ENCODE data around the gene CCDC50.

CCDC50 gene

DNA sequence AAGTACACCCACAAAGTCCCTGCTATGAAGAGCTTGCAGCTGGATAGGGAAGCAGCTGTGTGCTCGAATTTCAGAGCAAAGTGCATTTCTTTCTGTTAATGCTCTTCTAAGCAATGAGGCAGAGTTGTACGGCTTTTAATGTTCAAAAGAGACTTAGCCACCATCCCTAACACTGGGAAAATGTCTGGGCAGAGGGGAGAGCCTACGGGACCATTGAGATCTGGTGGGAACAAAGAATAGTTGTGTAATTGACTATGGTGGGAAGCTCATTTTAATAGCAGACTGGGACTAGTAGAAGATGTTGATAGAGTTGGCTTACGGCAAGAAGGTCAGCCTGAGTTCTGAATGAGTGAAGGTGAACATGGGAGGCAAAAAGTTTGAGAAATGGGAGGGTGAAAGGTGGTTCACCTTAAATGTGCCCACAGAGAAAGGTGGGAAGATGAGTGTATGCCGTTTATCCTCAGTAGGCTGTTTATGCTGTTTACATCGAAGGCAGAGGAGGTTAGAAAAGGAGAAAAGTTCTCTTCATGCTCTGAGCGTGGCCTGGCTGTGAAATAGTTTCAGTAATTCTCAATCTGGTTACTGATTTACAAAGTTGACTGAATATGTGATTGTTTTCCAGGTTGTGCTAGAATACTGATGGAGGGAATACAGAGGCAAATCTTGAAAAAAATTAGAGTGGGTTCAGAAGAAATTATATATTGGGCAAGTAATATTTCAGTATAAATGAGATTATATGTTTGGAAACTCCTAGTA lies 24.0 kb downstream of the CCDC50 start:
- Histone ChIP-seq H3K36me3 (ENCODE audit: insufficient read depth, low read length) (peaks cover 4% of the 10 kb centered on the region), H3K27ac (ENCODE audit: low read depth, low read length) (no peak overlapping the region), H3K4me1 (ENCODE audit: insufficient read depth, low read length) (peaks cover 74% of the 10 kb centered on the region), H3K27me3 (ENCODE audit: control insufficient read depth in 1 of 2, insufficient read depth in 2 of 2, low read length in 2 of 2) (no peaks in the 10 kb centered on the region), H3K4me3 (ENCODE audit: low read depth in 1 of 2, low read length in 2 of 2) (no peak overlapping the region), H3K9me3 (ENCODE audit: low read length) (no peaks in the 10 kb centered on the region), H3K9ac (ENCODE audit: low read length) (no peak overlapping the region)

DNA sequence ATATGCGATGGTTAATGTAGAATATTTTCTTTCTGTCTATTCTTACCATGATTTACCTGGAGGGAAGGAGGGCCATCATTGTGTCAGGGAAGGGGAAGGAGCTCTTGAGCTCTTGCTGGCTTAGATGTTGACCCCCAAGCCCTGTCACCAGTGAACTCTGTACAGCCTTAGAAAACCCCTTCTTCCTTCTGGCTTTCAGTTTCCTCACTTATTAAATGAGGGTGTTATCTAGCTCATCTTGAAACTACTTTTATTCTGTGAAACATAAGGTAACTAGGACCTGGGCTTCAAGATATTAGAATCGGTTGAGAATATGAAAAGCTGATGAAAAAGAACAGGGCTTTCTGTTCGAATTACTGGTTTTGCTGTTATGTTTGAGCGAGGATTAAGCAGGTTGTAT lies 26.2 kb downstream of the CCDC50 start:
- Histone ChIP-seq H3K36me3 (ENCODE audit: insufficient read depth, low read length) (peaks cover 25% of the 10 kb centered on the region), H3K4me1 (ENCODE audit: insufficient read depth, low read length) (peaks cover 54% of the 10 kb centered on the region), H3K27me3 (ENCODE audit: control insufficient read depth in 1 of 2, insufficient read depth in 2 of 2, low read length in 2 of 2) (no peaks in the 10 kb centered on the region), H3K9ac (ENCODE audit: low read length) (no peak overlapping the region), H3K4me3 (ENCODE audit: low read depth in 1 of 2, low read length in 2 of 2) (no peak overlapping the region), H3K27ac (ENCODE audit: low read depth, low read length) (no peak overlapping the region), H3K9me3 (ENCODE audit: low read length) (no peaks in the 10 kb centered on the region)

DNA sequence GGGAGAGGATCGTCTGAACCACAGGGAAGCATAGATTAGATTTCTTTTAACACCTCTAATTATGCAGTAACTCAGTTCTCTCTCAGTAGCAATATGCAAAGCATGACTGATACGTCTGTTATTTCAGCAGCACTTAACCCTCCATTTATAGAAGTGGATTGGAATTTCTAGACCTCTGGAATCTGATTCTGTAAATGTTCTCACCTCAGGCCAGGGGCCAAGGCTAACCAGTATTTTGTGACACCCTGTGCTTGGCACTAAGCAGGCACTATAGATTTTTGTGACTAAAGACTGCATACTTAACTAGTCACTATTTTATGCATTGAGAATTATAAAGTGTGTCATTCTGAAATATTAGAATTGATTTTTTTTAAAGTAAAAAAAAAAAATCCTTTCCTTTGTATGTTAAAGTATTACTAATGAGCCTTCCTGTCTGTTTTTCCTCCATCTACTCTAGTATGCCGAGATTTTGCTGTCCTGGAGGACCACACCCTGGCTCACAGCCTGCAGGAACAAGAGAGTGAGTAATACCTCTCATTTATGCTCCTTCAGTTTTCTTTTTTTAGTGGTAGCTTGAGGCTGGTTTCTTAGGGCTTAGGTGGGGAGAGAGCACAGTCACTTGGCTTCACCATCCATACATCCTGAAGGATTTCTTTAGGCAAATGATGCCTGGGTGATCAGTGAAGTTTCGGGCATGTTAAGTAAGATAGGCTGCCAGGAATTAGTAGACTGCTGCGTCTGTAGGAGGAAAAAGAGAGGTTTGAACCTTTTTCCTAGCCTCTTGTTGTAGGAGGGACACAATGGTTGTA lies 27.6 kb downstream of the CCDC50 start:
- H3K36me3 ChIP-seq (ENCODE audit: insufficient read depth, low read length), result peaks cover 33% of the 10 kb centered on the region
- H3K27me3 ChIP-seq (ENCODE audit: control insufficient read depth in 1 of 2, insufficient read depth in 2 of 2, low read length in 2 of 2), result no peaks in the 10 kb centered on the region
- H3K9me3 ChIP-seq (ENCODE audit: low read length), result no peaks in the 10 kb centered on the region
- H3K4me3 ChIP-seq (ENCODE audit: low read depth in 1 of 2, low read length in 2 of 2), result no peak overlapping the region
- H3K4me1 ChIP-seq (ENCODE audit: insufficient read depth, low read length), result peaks cover 40% of the 10 kb centered on the region
- H3K9ac ChIP-seq (ENCODE audit: low read length), result no peak overlapping the region
- H3K27ac ChIP-seq (ENCODE audit: low read depth, low read length), result no peak overlapping the region

DNA sequence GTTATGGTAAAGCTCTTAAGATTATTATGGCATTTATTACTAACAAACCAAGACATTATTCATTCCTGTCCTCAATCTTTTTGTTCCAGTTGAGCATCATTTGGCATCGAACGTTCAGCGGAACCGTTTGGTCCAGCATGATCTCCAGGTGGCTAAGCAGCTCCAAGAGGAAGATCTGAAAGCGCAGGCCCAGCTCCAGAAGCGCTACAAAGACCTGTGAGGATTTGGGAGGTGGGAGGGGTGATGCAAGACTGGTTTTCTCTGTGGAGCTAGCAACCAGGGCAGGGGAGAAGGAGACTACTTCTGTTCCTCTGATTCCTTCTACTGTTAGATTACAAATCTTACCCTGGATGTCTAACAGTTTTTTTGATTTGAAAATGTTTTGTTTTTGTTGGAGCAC lies 28.7 kb downstream of the CCDC50 start:
- Histone ChIP-seq H3K27ac (ENCODE audit: low read depth, low read length) (no peak overlapping the region), H3K9me3 (ENCODE audit: low read length) (no peaks in the 10 kb centered on the region), H3K4me3 (ENCODE audit: low read depth in 1 of 2, low read length in 2 of 2) (no peak overlapping the region), H3K9ac (ENCODE audit: low read length) (no peak overlapping the region), H3K4me1 (ENCODE audit: insufficient read depth, low read length) (peaks cover 31% of the 10 kb centered on the region), H3K36me3 (ENCODE audit: insufficient read depth, low read length) (peaks cover 41% of the 10 kb centered on the region), H3K27me3 (ENCODE audit: control insufficient read depth in 1 of 2, insufficient read depth in 2 of 2, low read length in 2 of 2) (no peaks in the 10 kb centered on the region)

DNA sequence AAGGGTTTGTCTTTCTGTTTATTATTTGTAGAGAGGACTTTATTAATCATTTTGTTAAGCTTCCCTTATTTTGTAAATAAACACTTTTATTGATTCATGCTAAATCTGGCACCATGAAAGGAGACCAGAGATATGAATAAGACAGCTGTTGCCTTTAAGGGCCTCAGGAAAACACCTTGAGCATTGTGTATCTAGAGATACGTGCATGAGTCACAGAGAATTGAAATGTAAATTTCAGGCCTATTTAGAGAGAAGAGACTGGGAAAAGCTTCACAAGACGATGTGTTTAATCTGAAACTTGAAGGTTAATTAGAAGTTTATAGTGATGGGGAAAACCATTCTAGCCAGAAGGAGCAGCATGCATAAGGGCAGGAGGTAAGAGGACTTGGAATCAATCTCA lies 29.7 kb downstream of the CCDC50 start:
- H3K9ac ChIP-seq (ENCODE audit: low read length), result no peak overlapping the region
- no peak overlapping the region for H3K27ac ChIP-seq (ENCODE audit: low read depth, low read length)
- H3K27me3 ChIP-seq (ENCODE audit: control insufficient read depth in 1 of 2, insufficient read depth in 2 of 2, low read length in 2 of 2), result no peaks in the 10 kb centered on the region
- H3K4me3 ChIP-seq (ENCODE audit: low read depth in 1 of 2, low read length in 2 of 2), result no peak overlapping the region
- H3K9me3 ChIP-seq (ENCODE audit: low read length), result no peaks in the 10 kb centered on the region
- peaks cover 22% of the 10 kb centered on the region for H3K4me1 ChIP-seq (ENCODE audit: insufficient read depth, low read length)
- peaks cover 41% of the 10 kb centered on the region for H3K36me3 ChIP-seq (ENCODE audit: insufficient read depth, low read length)

DNA sequence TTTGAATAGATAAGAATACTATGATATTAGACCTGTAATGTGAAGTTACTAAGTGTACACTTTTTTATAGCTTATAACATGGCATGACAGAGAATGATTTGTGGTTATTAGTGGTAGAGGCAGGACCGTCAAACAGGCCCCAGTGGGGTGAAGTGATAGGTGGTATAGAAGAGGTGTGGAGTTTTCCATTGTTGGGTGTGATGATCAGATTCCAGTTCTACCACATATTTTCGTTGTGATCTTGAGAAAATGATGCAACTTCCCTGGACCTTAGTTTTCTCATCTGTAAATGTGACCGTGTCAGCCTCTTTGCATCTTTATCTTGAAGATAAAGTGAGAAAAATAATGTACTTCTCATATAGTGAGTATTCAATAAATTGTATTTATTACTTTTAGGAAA lies 31.4 kb downstream of the CCDC50 start:
- no peak overlapping the region for H3K4me3 ChIP-seq (ENCODE audit: low read depth in 1 of 2, low read length in 2 of 2)
- peaks cover 17% of the 10 kb centered on the region for H3K4me1 ChIP-seq (ENCODE audit: insufficient read depth, low read length)
- H3K36me3 ChIP-seq (ENCODE audit: insufficient read depth, low read length), result peaks cover 44% of the 10 kb centered on the region
- no peak overlapping the region for H3K9ac ChIP-seq (ENCODE audit: low read length)
- no peaks in the 10 kb centered on the region for H3K27me3 ChIP-seq (ENCODE audit: control insufficient read depth in 1 of 2, insufficient read depth in 2 of 2, low read length in 2 of 2)
- H3K27ac ChIP-seq (ENCODE audit: low read depth, low read length), result no peak overlapping the region
- H3K9me3 ChIP-seq (ENCODE audit: low read length), result no peaks in the 10 kb centered on the region

DNA sequence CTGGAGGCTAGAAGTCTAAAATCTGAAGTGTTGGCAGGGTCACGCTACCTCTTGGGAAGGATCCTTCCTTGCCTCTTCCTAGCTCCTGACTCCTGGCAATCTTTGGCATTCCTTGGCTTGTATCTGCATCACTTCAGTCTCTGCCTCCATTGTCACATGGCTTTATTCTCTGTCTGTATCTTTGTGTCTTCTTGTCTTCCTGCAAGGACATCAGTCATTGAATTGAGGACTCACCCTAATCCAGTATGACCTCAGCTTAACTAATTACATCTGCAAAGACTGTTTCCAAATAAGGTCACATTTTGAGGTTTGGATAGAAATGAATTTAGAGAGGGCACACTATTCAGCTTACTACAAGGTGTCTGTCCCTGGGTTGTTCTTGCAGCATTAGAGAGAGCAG lies 32.3 kb downstream of the CCDC50 start:
- no peak overlapping the region for H3K9ac ChIP-seq (ENCODE audit: low read length)
- peaks cover 44% of the 10 kb centered on the region for H3K36me3 ChIP-seq (ENCODE audit: insufficient read depth, low read length)
- H3K4me3 ChIP-seq (ENCODE audit: low read depth in 1 of 2, low read length in 2 of 2), result no peak overlapping the region
- no peaks in the 10 kb centered on the region for H3K9me3 ChIP-seq (ENCODE audit: low read length)
- peaks cover 9% of the 10 kb centered on the region for H3K4me1 ChIP-seq (ENCODE audit: insufficient read depth, low read length)
- no peak overlapping the region for H3K27ac ChIP-seq (ENCODE audit: low read depth, low read length)
- no peaks in the 10 kb centered on the region for H3K27me3 ChIP-seq (ENCODE audit: control insufficient read depth in 1 of 2, insufficient read depth in 2 of 2, low read length in 2 of 2)

DNA sequence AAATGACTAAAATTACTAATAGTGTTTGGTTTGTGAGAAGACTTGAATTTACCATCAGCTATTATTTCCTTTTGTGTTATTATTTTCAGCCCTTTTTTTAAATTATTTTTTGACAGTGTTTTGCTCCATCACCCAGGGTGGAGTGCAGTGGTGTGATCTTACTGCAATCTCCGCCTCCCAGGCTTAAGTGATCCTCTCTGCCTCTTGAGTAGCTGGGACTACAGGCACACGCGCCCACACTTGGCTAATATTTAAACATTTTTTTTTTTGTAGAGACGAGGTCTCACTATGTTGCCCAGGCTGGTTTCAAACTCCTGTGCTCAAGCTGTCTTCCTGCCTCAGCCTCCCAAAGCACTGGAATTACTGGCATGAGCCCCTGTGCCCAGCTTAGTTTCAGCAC lies 32.8 kb downstream of the CCDC50 start:
- H3K27ac ChIP-seq (ENCODE audit: low read depth, low read length), result no peak overlapping the region
- H3K4me3 ChIP-seq (ENCODE audit: low read depth in 1 of 2, low read length in 2 of 2), result no peak overlapping the region
- H3K9me3 ChIP-seq (ENCODE audit: low read length), result no peaks in the 10 kb centered on the region
- H3K27me3 ChIP-seq (ENCODE audit: control insufficient read depth in 1 of 2, insufficient read depth in 2 of 2, low read length in 2 of 2), result no peaks in the 10 kb centered on the region
- peaks cover 4% of the 10 kb centered on the region for H3K4me1 ChIP-seq (ENCODE audit: insufficient read depth, low read length)
- H3K36me3 ChIP-seq (ENCODE audit: insufficient read depth, low read length), result peaks cover 44% of the 10 kb centered on the region
- no peak overlapping the region for H3K9ac ChIP-seq (ENCODE audit: low read length)

DNA sequence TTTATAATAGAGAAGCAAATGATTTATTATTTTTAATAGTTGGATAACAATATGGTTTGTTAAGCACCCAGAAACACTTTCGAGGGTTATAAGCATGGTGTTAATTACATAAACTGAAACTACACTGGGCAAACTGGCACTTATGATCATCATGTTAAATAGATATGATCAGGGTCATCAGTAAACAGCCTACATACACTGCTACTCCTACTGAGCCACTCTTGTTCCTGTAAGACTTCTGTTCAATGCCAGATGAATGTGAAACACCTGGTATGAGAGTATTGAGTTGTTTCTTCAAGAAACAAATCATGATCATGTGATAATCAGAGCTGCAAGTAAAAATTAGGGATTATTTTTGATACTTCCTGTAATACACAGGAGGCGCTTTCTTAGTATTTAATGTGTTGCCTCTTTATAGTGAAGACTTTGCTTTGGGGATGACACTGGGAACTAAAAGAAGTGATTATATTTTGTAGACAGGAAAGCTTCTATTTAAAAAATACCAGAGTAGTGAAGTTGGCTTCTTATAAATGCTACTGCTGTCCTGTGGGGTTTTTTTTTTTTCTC lies 33.4 kb downstream of the CCDC50 start:
- Histone ChIP-seq H3K27ac (ENCODE audit: low read depth, low read length) (no peak overlapping the region), H3K27me3 (ENCODE audit: control insufficient read depth in 1 of 2, insufficient read depth in 2 of 2, low read length in 2 of 2) (no peaks in the 10 kb centered on the region), H3K9me3 (ENCODE audit: low read length) (no peaks in the 10 kb centered on the region), H3K9ac (ENCODE audit: low read length) (no peak overlapping the region), H3K36me3 (ENCODE audit: insufficient read depth, low read length) (peaks cover 44% of the 10 kb centered on the region), H3K4me1 (ENCODE audit: insufficient read depth, low read length) (no peaks in the 10 kb centered on the region), H3K4me3 (ENCODE audit: low read depth in 1 of 2, low read length in 2 of 2) (no peak overlapping the region)

DNA sequence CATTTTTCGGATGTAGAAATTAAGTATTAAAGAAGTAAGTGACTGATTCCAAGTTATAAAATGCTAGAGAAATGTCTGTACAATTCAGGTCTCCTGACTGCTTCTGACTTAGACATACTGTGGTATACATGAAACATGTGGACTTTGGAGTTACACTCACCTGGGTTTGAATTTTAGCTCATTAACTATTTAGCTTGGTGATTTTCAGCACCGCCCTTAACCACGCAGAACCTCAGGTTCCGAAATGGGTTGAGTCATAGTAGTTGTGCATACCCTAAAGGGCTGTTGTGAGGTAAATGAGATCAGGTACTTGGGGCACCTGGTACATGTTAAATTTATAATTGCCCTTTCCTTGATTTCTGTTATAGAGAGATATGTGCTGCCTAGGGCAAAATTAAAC lies 34.0 kb downstream of the CCDC50 start:
- Histone ChIP-seq H3K27ac (ENCODE audit: low read depth, low read length) (no peak overlapping the region), H3K4me3 (ENCODE audit: low read depth in 1 of 2, low read length in 2 of 2) (no peak overlapping the region), H3K9me3 (ENCODE audit: low read length) (no peaks in the 10 kb centered on the region), H3K4me1 (ENCODE audit: insufficient read depth, low read length) (no peaks in the 10 kb centered on the region), H3K36me3 (ENCODE audit: insufficient read depth, low read length) (peaks cover 40% of the 10 kb centered on the region), H3K9ac (ENCODE audit: low read length) (no peak overlapping the region), H3K27me3 (ENCODE audit: control insufficient read depth in 1 of 2, insufficient read depth in 2 of 2, low read length in 2 of 2) (no peaks in the 10 kb centered on the region)

DNA sequence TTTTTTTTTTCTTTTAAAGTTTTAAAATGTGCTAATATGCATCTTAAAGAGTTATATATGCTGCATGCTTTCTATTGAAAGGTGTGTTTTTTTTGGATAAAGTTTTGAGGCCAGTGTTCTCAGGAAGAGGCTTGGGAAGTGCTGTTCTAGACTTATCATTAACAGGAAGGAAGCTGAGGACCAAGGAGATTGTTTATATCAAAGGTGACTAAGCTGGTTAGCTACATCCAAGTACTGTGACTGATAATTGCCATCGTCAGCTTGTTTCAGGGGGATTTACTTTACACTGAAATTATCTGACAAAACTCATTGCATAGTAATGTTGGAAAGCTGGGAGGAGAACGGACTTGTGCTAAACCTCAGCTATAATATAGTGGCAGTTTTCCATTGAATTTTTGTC lies 37.5 kb downstream of the CCDC50 start:
- no peak overlapping the region for H3K27ac ChIP-seq (ENCODE audit: low read depth, low read length)
- H3K36me3 ChIP-seq (ENCODE audit: insufficient read depth, low read length), result peaks cover 16% of the 10 kb centered on the region
- no peak overlapping the region for H3K9ac ChIP-seq (ENCODE audit: low read length)
- H3K9me3 ChIP-seq (ENCODE audit: low read length), result no peaks in the 10 kb centered on the region
- no peak overlapping the region for H3K4me3 ChIP-seq (ENCODE audit: low read depth in 1 of 2, low read length in 2 of 2)
- H3K4me1 ChIP-seq (ENCODE audit: insufficient read depth, low read length), result no peaks in the 10 kb centered on the region
- H3K27me3 ChIP-seq (ENCODE audit: control insufficient read depth in 1 of 2, insufficient read depth in 2 of 2, low read length in 2 of 2), result no peaks in the 10 kb centered on the region
